Liver (tissue), 3 donors: ENCODE results near the gene C12orf60.

Experiments used
- ATF3 ChIP-seq: IDR thresholded peaks from 2 replicates; pipeline ENCODE4 v1.6.1; 2016; ENCODE audit warnings: antibody characterized with exemption
- CTCF ChIP-seq: fragments of 150-350 bp; IDR thresholded peaks from 2 replicates; pipeline ENCODE4 v1.5.1; 2017; ENCODE audit warnings: improper control_type of control experiment, low read depth, low read length; ENCODE audit not compliant: missing input control
- HNF4G ChIP-seq: IDR thresholded peaks from 2 replicates; pipeline ENCODE4 v1.6.1; 2016; ENCODE audit warnings: antibody characterized with exemption
- RAD21 ChIP-seq, 2 donors: IDR thresholded peaks; 2 replicates each; pipeline ENCODE4 v1.6.1; 2016; ENCODE audit warnings: antibody characterized with exemption in 2 of 2, mild to moderate bottlenecking in 2 of 2
- RXRA ChIP-seq, 2 donors: IDR thresholded peaks; 2 replicates each; pipeline ENCODE4 v1.6.1; 2017 to 2018; ENCODE audit warnings: antibody characterized with exemption in 2 of 2, mild to moderate bottlenecking in 1 of 2
- TAF1 ChIP-seq: conservative IDR thresholded peaks from 2 replicates; pipeline ENCODE4 v1.6.1; 2016; ENCODE audit warnings: antibody characterized with exemption, mild to moderate bottlenecking
- donor health status: healthy.
- donor health status: healthy.

GRCh38 chr12:14769466-14769968, 34.0 kb upstream of the C12orf60 start:
- no peak for TF ChIP-seq ATF3
- no peak for TF ChIP-seq HNF4G
- no peak for TF ChIP-seq CTCF
- TF ChIP-seq RXRA (IDR thresholded peaks at IDR 0.05) = no peak
- TF ChIP-seq RAD21 (IDR thresholded peaks at IDR 0.05) = no peak
- TF ChIP-seq TAF1 = no peak
